BE2C (cell line): ENCODE data around the gene SASH3.
"Not testable (repeated sequence)": the region's sequence is repeated elsewhere in the genome, so short reads cannot be mapped to it uniquely, and the experiment has no call there.

Source experiments
- DNase-seq: peaks from one replicate; pipeline ENCODE4 v3.0.0-alpha.2; 2020
- H3K27me3 ChIP-seq: fragments of 250-450 bp; sonication (Bioruptor Pico); 2 replicates; pipeline ENCODE4 v1.5.1; 2020; ENCODE audit warnings: mild to moderate bottlenecking
- H3K36me3 ChIP-seq: fragments of 250-450 bp; sonication (Bioruptor Pico); 2 replicates; pipeline ENCODE4 v1.5.1; 2020; ENCODE audit warnings: mild to moderate bottlenecking
- H3K4me1 ChIP-seq: fragments of 250-450 bp; sonication (Bioruptor Pico); 2 replicates; pipeline ENCODE4 v1.5.1; 2020
- H3K4me3 ChIP-seq: 2 replicates; pipeline ENCODE4 v1.5.1; 2011; ENCODE audit warnings: low read depth, low read length
- H3K9me3 ChIP-seq: fragments of 250-450 bp; sonication (Bioruptor Pico); 2 replicates; pipeline ENCODE4 v1.5.1; 2020
- TF ChIP-seq, protein P1 (sequence below): IDR thresholded peaks from 2 replicates; pipeline ENCODE4 v1.5.1; 2012; ENCODE audit warnings: mild to moderate bottlenecking, low read depth, low read length

The SASH3 gene

DNA sequence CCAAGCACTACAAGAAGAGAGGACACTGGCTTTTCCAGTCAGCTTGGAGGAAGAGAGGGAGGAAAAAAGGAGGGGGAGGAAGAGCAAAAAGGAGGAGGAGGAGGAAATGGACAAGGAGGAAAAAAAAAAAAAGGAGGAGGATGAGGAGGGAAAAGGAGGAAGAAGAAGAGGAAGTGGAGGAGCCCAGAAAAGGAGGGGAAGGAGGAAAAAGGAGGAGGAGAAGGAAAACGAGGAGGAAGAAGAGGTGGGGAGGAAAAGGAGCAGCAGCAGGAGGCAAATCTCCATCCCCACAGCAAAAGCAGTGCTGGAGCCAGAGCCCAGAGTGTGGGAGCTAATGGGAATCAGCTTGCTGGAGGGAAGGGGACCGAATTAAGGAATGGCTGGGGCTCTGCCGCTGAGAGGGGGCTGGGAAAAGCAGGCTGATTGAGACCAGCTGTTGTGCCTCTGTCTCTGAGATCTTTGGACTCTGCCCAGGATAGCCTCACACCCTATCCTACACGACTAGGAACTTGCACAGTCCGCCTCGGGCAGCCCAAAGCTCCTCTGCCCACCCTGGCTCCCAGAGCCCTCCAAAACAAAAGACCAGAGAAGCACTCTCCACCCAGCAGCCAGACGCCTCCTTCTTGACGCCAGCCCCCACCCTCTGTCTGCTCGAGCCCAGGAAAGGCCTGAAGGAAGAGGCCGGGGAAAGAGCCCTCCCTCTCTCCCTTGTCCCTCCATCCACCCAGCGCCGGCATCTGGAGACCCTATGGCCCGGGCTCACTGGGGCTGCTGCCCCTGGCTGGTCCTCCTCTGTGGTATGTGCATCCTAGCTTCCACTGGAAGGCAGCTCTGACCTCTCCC is 41.1 kb upstream of the SASH3 start, which contains the start of gene XPNPEP2:
XPNPEP2 (plus strand) TSS at position 514 of the 843 bp plus-strand sequence; CDS start at position 749, 235 bp downstream.
- H3K9me3 ChIP-seq, result no peaks in the 10 kb centered on the region
- no peaks in the 10 kb centered on the region; the same call in 1 of the 2 replicates for H3K4me1 ChIP-seq
- peak within 1 kb of the TSS; percentile 11; the same call in 1 of the 2 replicates for H3K4me3 ChIP-seq
- H3K36me3 ChIP-seq, result no peaks in the 10 kb centered on the region
- H3K27me3 ChIP-seq, result no peaks in the 10 kb centered on the region
- peak; percentile 55 for DNase-seq
- TF ChIP-seq, protein P1, sequence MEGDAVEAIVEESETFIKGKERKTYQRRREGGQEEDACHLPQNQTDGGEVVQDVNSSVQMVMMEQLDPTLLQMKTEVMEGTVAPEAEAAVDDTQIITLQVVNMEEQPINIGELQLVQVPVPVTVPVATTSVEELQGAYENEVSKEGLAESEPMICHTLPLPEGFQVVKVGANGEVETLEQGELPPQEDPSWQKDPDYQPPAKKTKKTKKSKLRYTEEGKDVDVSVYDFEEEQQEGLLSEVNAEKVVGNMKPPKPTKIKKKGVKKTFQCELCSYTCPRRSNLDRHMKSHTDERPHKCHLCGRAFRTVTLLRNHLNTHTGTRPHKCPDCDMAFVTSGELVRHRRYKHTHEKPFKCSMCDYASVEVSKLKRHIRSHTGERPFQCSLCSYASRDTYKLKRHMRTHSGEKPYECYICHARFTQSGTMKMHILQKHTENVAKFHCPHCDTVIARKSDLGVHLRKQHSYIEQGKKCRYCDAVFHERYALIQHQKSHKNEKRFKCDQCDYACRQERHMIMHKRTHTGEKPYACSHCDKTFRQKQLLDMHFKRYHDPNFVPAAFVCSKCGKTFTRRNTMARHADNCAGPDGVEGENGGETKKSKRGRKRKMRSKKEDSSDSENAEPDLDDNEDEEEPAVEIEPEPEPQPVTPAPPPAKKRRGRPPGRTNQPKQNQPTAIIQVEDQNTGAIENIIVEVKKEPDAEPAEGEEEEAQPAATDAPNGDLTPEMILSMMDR, result no peak

DNA sequence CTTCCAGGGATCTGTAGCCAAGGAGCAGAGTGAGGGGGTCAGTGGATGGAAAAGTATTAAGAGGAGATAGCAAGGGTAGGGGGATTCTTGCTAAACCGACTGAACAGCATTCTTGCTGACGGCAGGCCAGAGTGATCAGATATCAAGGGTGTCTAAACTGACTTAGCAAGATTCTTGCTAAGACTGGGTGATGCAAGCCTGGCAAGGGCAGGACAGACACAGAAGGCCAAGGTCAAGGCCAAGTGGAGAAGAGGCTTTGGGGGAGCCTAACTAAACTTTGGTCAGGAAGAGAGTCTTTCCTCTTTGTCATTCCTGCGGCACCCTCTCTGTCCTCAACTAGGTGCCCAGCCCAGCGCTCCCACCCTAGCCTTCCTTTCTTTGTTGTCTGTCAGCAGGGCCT is 40.2 kb upstream of the SASH3 start:
- Histone ChIP-seq H3K36me3 (no peaks in the 10 kb centered on the region), H3K27me3 (no peaks in the 10 kb centered on the region), H3K4me3 (no peak overlapping the region), H3K4me1 (no peaks in the 10 kb centered on the region; the same call in 1 of the 2 replicates), H3K9me3 (no peaks in the 10 kb centered on the region)
- DNase-seq, result no peak
- TF ChIP-seq, protein P1, result no peak

DNA sequence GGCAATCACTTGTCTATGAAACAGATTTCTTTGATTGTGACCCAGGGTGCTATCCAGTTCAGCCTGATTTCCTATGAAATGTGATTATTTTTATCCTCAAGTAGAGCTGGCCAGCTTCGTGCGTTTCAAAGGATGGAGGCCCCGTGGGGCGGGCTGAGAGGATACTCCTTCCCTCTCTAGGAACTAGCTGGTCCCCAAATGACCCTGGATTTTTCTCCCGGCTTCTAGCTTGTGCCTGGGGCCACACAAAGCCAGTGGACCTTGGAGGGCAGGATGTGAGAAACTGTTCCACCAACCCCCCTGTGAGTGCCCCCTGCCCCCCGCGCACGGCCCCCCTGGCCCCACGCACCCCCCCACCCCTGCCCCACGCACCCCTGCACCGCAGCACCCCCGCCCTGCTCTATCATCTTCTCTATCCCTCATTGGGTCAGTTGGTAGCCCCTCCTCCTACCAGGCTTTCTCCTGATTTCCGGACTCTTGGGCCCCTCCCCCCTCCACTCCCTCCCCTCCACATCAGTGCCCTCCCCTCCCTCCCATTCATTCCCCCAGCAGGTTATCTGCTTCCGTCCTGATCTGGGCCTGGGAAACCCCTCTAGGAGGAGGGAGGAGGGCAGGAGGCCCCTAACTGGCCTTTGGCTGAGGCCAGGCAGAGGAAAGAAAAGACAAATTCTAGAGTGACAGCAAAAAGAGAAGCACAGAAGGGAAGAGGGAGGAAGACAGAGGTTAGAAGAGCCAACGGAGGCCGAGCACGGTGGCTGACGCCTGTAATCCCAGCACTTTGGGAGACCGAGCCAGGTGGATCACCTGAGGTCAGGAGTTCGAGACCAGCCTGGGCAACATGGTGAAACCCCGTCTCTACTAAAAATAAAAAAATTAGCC is 37.6 kb upstream of the SASH3 start:
- peak; percentile 47 for DNase-seq
- Histone ChIP-seq H3K4me3 (no peak overlapping the region), H3K4me1 (no peaks in the 10 kb centered on the region; the same call in 1 of the 2 replicates), H3K36me3 (no peaks in the 10 kb centered on the region), H3K9me3 (no peaks in the 10 kb centered on the region), H3K27me3 (no peaks in the 10 kb centered on the region)
- TF ChIP-seq, protein P1, result no peak

DNA sequence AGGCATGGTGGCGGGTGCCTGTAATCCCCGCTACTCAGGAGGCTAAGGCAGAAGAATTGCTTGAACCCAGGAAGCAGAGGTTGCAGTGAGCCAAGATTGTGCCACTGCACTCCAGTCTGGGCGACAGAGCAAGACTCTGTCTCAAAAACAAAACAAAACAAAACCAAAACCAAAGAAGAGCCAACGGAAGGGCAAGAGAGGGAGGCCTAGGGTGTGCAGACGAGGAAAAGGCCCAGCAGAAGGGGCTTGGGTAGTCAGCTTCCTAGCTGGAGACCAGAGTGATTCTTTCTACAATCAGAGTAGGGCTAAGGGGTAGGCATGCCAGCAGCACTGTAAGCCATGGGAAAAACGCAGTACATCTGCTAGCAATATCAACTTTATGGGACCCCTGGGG is 37.0 kb upstream of the SASH3 start:
- H3K27me3 ChIP-seq, H3K4me3 ChIP-seq, H3K4me1 ChIP-seq, DNase-seq, H3K9me3 ChIP-seq, H3K36me3 ChIP-seq: not testable (repeated sequence)

DNA sequence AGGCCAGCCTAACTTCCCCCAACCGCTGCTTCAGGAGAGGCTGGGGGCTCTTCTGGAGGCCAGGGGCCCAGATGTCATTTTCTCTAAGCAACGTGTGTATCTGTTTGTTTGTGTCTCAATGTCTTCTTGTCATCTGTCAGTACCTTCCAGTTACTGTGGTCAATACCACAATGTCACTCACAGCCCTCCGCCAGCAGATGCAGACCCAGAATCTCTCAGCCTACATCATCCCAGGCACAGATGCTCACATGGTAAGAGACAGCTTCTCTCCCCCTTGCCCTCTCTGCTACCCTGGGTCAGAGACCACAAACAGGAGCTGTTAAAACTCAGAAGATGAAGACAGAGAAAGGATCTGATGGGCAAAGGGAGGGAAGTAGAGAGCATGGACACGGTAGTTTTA is 35.9 kb upstream of the SASH3 start:
- TF ChIP-seq, protein P1, result no peak

DNA sequence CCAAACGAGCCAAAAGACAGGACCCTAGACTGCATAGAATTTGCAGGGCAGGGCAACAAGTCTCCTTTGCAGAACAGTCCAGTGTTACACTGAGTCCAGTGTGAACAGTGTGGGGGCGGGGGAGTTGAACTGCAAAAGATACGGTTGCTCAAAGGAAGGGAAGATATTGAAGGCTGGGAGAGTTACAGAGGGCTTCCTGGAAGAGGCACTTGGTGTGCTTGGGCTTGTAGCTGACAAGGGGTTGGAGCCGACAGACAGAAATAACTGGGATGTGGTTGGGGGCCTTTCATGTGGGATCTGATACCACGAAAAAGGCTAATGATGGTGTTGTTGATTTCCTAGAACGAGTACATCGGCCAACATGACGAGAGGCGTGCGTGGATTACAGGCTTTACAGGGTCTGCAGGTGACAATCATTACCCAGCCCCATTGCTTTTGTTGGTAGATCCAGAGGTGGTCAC is 34.9 kb upstream of the SASH3 start:
- Histone ChIP-seq H3K27me3 (no peaks in the 10 kb centered on the region), H3K9me3 (no peaks in the 10 kb centered on the region), H3K36me3 (no peaks in the 10 kb centered on the region), H3K4me1 (no peaks in the 10 kb centered on the region), H3K4me3 (no peak overlapping the region)
- TF ChIP-seq, protein P1, result no peak
- no peak for DNase-seq

More for the DNA sequence above, 35.9 kb upstream of the SASH3 start:
- Histone ChIP-seq H3K9me3 (no peaks in the 10 kb centered on the region), H3K4me3 (no peak overlapping the region), H3K27me3 (no peaks in the 10 kb centered on the region), H3K4me1 (no peaks in the 10 kb centered on the region), H3K36me3 (no peaks in the 10 kb centered on the region)
- DNase-seq, result no peak
